BLaER1 (cell line): ENCODE data around the gene PDHX.

Experiments
- H3K27ac ChIP-seq: shearing (Covaris generic); formaldehyde crosslinking; 2 replicates; pipeline ENCODE4 v1.8.1; 2022
- H3K27me3 ChIP-seq: shearing (Covaris generic); formaldehyde crosslinking; 2 replicates; pipeline ENCODE4 v1.8.1; 2022
- H3K36me3 ChIP-seq: shearing (Covaris generic); formaldehyde crosslinking; 2 replicates; pipeline ENCODE4 v1.8.1; 2022
- H3K4me1 ChIP-seq: shearing (Covaris generic); formaldehyde crosslinking; 2 replicates; pipeline ENCODE4 v1.8.1; 2022
- H3K4me2 ChIP-seq: shearing (Covaris generic); formaldehyde crosslinking; 2 replicates; pipeline ENCODE4 v1.8.1; 2022
- H3K4me3 ChIP-seq: shearing (Covaris generic); formaldehyde crosslinking; 2 replicates; pipeline ENCODE4 v1.8.1; 2022
- H3K9ac ChIP-seq: shearing (Covaris generic); formaldehyde crosslinking; 2 replicates; pipeline ENCODE4 v1.8.1; 2022
- H3K9me3 ChIP-seq: shearing (Covaris generic); formaldehyde crosslinking; 2 replicates; pipeline ENCODE4 v1.8.1; 2022
- H4K20me1 ChIP-seq: shearing (Covaris generic); formaldehyde crosslinking; 2 replicates; pipeline ENCODE4 v1.8.1; 2022
- Cebpa-rat ChIP-seq: shearing (Covaris generic); IDR thresholded peaks from 2 replicates; pipeline ENCODE4 v1.8.1; 2022

The PDHX gene

GRCh38 chr11:34968862-34969261, 52.4 kb downstream of the PDHX start:
- Histone ChIP-seq H3K4me1 (no peaks in the 10 kb centered on the region), H3K27ac (no peak overlapping the region), H3K4me2 (no peak overlapping the region), H3K9ac (no peak overlapping the region), H3K36me3 (peaks cover 72% of the 10 kb centered on the region), H3K27me3 (no peaks in the 10 kb centered on the region), H3K4me3 (no peak overlapping the region), H4K20me1 (no peaks in the 10 kb centered on the region), H3K9me3 (peaks cover 4% of the 10 kb centered on the region)
- TF ChIP-seq Cebpa-rat = no peak

GRCh38 chr11:34970033-34970432, 53.6 kb downstream of the PDHX start:
- no peaks in the 10 kb centered on the region for H4K20me1 ChIP-seq
- no peak overlapping the region for H3K4me3 ChIP-seq
- no peak overlapping the region for H3K27ac ChIP-seq
- no peaks in the 10 kb centered on the region for H3K4me1 ChIP-seq
- H3K27me3 ChIP-seq = no peaks in the 10 kb centered on the region
- no peak overlapping the region for H3K4me2 ChIP-seq
- TF ChIP-seq Cebpa-rat = no peak
- H3K36me3 ChIP-seq = peaks cover 74% of the 10 kb centered on the region
- H3K9ac ChIP-seq = no peak overlapping the region
- peaks cover 8% of the 10 kb centered on the region for H3K9me3 ChIP-seq

GRCh38 chr11:34970480-34970879, 54.1 kb downstream of the PDHX start:
- Histone ChIP-seq H3K9me3 (peaks cover 8% of the 10 kb centered on the region), H3K4me3 (no peak overlapping the region), H3K9ac (no peak overlapping the region), H3K4me2 (no peak overlapping the region), H3K36me3 (peaks cover 74% of the 10 kb centered on the region), H3K27ac (no peak overlapping the region), H4K20me1 (no peaks in the 10 kb centered on the region), H3K27me3 (no peaks in the 10 kb centered on the region), H3K4me1 (no peaks in the 10 kb centered on the region)
- no peak for TF ChIP-seq Cebpa-rat

- Histone ChIP-seq H3K9me3 (peaks cover 8% of the 10 kb centered on the region), H3K4me1 (no peaks in the 10 kb centered on the region), H3K27me3 (no peaks in the 10 kb centered on the region), H4K20me1 (no peaks in the 10 kb centered on the region), H3K27ac (no peak overlapping the region), H3K4me3 (no peak overlapping the region), H3K36me3 (peaks cover 76% of the 10 kb centered on the region), H3K9ac (no peak overlapping the region), H3K4me2 (no peak overlapping the region)
- no peak for TF ChIP-seq Cebpa-rat
These were observed 55.5 kb downstream of the PDHX start for GRCh38 chr11:34971928-34972327.

GRCh38 chr11:34972366-34972765, 55.9 kb downstream of the PDHX start:
- Histone ChIP-seq H4K20me1 (no peaks in the 10 kb centered on the region), H3K9ac (no peak overlapping the region), H3K9me3 (peaks cover 8% of the 10 kb centered on the region), H3K4me2 (no peak overlapping the region), H3K36me3 (peaks cover 75% of the 10 kb centered on the region), H3K27me3 (no peaks in the 10 kb centered on the region), H3K27ac (no peak overlapping the region), H3K4me1 (no peaks in the 10 kb centered on the region), H3K4me3 (no peak overlapping the region)
- TF ChIP-seq Cebpa-rat = no peak

- Histone ChIP-seq H3K4me1 (no peaks in the 10 kb centered on the region), H3K27ac (no peak overlapping the region), H3K27me3 (no peaks in the 10 kb centered on the region), H3K9me3 (peaks cover 8% of the 10 kb centered on the region), H3K9ac (no peak overlapping the region), H4K20me1 (no peaks in the 10 kb centered on the region), H3K4me2 (no peak overlapping the region), H3K36me3 (peaks cover 70% of the 10 kb centered on the region), H3K4me3 (no peak overlapping the region)
- no peak for TF ChIP-seq Cebpa-rat
These were observed 56.5 kb downstream of the PDHX start for GRCh38 chr11:34972892-34973291.

GRCh38 chr11:34975482-34975881, 59.1 kb downstream of the PDHX start:
- TF ChIP-seq Cebpa-rat = no peak
- no peaks in the 10 kb centered on the region for H3K27me3 ChIP-seq
- H3K27ac ChIP-seq = no peak overlapping the region
- peaks cover 8% of the 10 kb centered on the region for H3K4me1 ChIP-seq
- H3K4me3 ChIP-seq = no peak overlapping the region
- H3K9ac ChIP-seq = no peak overlapping the region
- H3K4me2 ChIP-seq = no peak overlapping the region
- peaks cover 60% of the 10 kb centered on the region for H3K36me3 ChIP-seq
- no peaks in the 10 kb centered on the region for H4K20me1 ChIP-seq
- H3K9me3 ChIP-seq = peaks cover 11% of the 10 kb centered on the region

- Histone ChIP-seq H4K20me1 (no peaks in the 10 kb centered on the region), H3K27ac (no peak overlapping the region), H3K9ac (no peak overlapping the region), H3K4me3 (no peak overlapping the region), H3K9me3 (peaks cover 18% of the 10 kb centered on the region), H3K4me1 (peaks cover 8% of the 10 kb centered on the region), H3K27me3 (no peaks in the 10 kb centered on the region), H3K36me3 (peaks cover 64% of the 10 kb centered on the region), H3K4me2 (no peak overlapping the region)
- TF ChIP-seq Cebpa-rat = no peak
These were observed 60.2 kb downstream of the PDHX start for GRCh38 chr11:34976496-34977088.

GRCh38 chr11:34977089-34977912, 60.9 kb downstream of the PDHX start:
- no peak for TF ChIP-seq Cebpa-rat
- Histone ChIP-seq H3K9me3 (peaks cover 16% of the 10 kb centered on the region), H3K4me3 (no peak overlapping the region), H3K36me3 (peaks cover 61% of the 10 kb centered on the region), H3K4me2 (no peak overlapping the region), H3K4me1 (peaks cover 8% of the 10 kb centered on the region), H3K27ac (no peak overlapping the region), H4K20me1 (no peaks in the 10 kb centered on the region), H3K27me3 (no peaks in the 10 kb centered on the region), H3K9ac (no peak overlapping the region)

- peaks cover 14% of the 10 kb centered on the region for H3K9me3 ChIP-seq
- no peak for TF ChIP-seq Cebpa-rat
- H3K36me3 ChIP-seq = peaks cover 51% of the 10 kb centered on the region
- H3K27ac ChIP-seq = no peak overlapping the region
- H3K4me2 ChIP-seq = no peak overlapping the region
- peaks cover 8% of the 10 kb centered on the region for H3K4me1 ChIP-seq
- no peaks in the 10 kb centered on the region for H4K20me1 ChIP-seq
- H3K27me3 ChIP-seq = no peaks in the 10 kb centered on the region
- H3K9ac ChIP-seq = no peak overlapping the region
- no peak overlapping the region for H3K4me3 ChIP-seq
These were observed 62.1 kb downstream of the PDHX start for GRCh38 chr11:34978236-34979191.
